Measurements from ENCODE around the gene COX19. TPM values are rescaled to one million over a fixed set of nuclear protein-coding genes. Genes with fewer than 3 reads are reported as not detected.

Gene COX19
- total and polyA plus RNA-seq, 2 experiments from 2014 or later, result 18.1 to 18.3 TPM

DNA sequence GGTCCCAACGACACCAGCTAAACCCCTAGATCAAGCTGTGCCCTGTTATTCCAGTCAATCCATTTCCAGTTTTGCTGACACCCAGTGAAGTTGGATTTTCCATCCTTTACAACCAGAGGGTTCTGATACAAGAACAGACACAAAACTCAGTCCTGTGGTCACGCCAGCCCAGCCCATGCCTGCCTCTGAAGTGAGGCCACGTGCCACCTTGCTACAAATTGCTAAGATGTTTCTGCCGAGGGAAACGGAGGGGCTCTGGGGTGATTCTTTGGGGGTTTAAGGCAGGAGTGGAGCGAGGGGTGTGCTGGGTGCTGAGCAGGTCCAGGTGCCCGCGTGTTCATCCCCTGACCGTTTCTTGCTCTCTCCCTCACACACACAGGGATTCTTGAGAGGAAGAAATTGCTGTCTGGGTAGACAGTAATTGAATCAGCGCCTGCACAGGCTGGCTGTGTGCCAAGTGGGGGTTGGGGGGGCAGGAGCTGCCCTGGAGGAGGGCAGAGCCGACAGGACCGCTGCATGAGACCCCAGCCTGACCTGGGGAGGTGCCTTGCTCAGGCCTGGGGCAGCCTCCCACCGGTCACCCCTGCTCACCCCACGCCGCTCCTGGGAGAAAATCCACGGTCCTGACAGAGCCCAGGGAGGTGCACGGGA is 58.9 kb downstream of the COX19 start:
- H3K4me3 ChIP-seq, result no peak overlapping the region
- H3K36me3 ChIP-seq, result no peaks in the 10 kb centered on the region
- no peaks in the 10 kb centered on the region for H3K9me3 ChIP-seq (ENCODE audit: low read depth)
- no peaks in the 10 kb centered on the region for H3K4me1 ChIP-seq (ENCODE audit: low read depth)
- H3K27me3 ChIP-seq, result no peaks in the 10 kb centered on the region
- H3K27ac ChIP-seq, result no peak overlapping the region
- DNase-seq (ENCODE audit: low read depth in 1 of 2, low spot score in 1 of 2), result no peak
- TF ChIP-seq, protein P1, sequence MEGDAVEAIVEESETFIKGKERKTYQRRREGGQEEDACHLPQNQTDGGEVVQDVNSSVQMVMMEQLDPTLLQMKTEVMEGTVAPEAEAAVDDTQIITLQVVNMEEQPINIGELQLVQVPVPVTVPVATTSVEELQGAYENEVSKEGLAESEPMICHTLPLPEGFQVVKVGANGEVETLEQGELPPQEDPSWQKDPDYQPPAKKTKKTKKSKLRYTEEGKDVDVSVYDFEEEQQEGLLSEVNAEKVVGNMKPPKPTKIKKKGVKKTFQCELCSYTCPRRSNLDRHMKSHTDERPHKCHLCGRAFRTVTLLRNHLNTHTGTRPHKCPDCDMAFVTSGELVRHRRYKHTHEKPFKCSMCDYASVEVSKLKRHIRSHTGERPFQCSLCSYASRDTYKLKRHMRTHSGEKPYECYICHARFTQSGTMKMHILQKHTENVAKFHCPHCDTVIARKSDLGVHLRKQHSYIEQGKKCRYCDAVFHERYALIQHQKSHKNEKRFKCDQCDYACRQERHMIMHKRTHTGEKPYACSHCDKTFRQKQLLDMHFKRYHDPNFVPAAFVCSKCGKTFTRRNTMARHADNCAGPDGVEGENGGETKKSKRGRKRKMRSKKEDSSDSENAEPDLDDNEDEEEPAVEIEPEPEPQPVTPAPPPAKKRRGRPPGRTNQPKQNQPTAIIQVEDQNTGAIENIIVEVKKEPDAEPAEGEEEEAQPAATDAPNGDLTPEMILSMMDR (IDR thresholded peaks at IDR 0.05; ENCODE audit: low read depth, low read length), result no peak

Other genes starting within 250 kb of the COX19 start
- gene DNAAF5, start 248.8 kb downstream of the COX19 start, total RNA-seq, result 76.7 and 93.8 TPM in 2 replicates
- gene DNAAF5, start 248.8 kb downstream of the COX19 start, polyA plus RNA-seq, result 32.7 and 51.9 TPM in 2 replicates
- gene PRKAR1B, start 248.3 kb downstream of the COX19 start, total RNA-seq, result 35.4 and 40.2 TPM in 2 replicates
- 32.8 and 48.6 TPM in 2 replicates for gene PRKAR1B, start 248.3 kb downstream of the COX19 start, polyA plus RNA-seq
- 172 and 188 TPM in 2 replicates for gene SUN1, start 143.1 kb downstream of the COX19 start, total RNA-seq
- 152 and 172 TPM in 2 replicates for gene SUN1, start 143.1 kb downstream of the COX19 start, polyA plus RNA-seq
- gene GET4, start 99.0 kb downstream of the COX19 start, total RNA-seq, result 45.3 and 55.0 TPM in 2 replicates
- gene GET4, start 99.0 kb downstream of the COX19 start, polyA plus RNA-seq, result 75.4 and 82.6 TPM in 2 replicates
- 12.0 and 12.8 TPM in 2 replicates for gene ADAP1, start 20.9 kb downstream of the COX19 start, total RNA-seq
- 9.6 and 14.4 TPM in 2 replicates for gene ADAP1, start 20.9 kb downstream of the COX19 start, polyA plus RNA-seq
- 3.4 TPM in 1 of 2 replicates, not detected in the other for gene CYP2W1, start 7.6 kb upstream of the COX19 start, total RNA-seq
- gene CYP2W1, start 7.6 kb upstream of the COX19 start, polyA plus RNA-seq, result 0.10 TPM in 1 of 2 replicates, not detected in the other
- 11.2 and 16.3 TPM in 2 replicates for gene GPR146, start 69.0 kb upstream of the COX19 start, total RNA-seq
- 4.4 and 7.5 TPM in 2 replicates for gene GPR146, start 69.0 kb upstream of the COX19 start, polyA plus RNA-seq
- 1.6 and 5.2 TPM in 2 replicates for gene GPER1, start 112.6 kb upstream of the COX19 start, total RNA-seq
- gene GPER1, start 112.6 kb upstream of the COX19 start, polyA plus RNA-seq, result 1.7 and 3.4 TPM in 2 replicates
- 6.0 and 12.2 TPM in 2 replicates for gene ZFAND2A, start 184.6 kb upstream of the COX19 start, total RNA-seq
- 22.4 and 24.6 TPM in 2 replicates for gene ZFAND2A, start 184.6 kb upstream of the COX19 start, polyA plus RNA-seq

Data from cardiac muscle cell (in vitro differentiated cells and primary cell).